ENCODE measurements around the gene FANCC. TPM values are rescaled to one million over a fixed set of nuclear protein-coding genes. Genes with fewer than 3 reads are reported as not detected.

FANCC gene
- total RNA-seq, 1 donor, result 5.4 TPM

DNA sequence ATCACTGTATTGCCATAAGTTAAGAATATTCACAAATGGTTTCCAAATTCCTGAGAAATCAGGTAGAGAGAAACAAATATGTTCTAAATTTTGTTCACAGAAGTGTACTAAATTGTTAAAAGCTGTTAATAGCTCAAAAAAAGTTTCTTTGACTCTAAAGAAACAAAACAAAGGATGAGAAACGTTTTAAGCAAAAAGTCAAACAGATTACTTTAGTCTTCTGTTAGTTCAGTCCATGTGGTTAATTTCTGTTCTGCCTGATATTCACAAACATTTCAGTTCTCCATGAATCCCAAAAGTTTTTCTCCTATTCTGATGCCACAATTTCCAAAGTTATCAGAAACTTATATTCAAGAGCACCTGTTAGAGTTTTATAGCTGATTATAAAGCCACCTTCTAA lies 7.7 kb upstream of the FANCC start:
- no peak overlapping the region for H3K27ac ChIP-seq (ENCODE audit: low read depth, low read length)
- no peaks in the 10 kb centered on the region for H3K79me2 ChIP-seq (ENCODE audit: insufficient read depth, low read length)
- H3K4me2 ChIP-seq (ENCODE audit: insufficient read depth, low read length), result no peak overlapping the region
- no peaks in the 10 kb centered on the region for H3K9me3 ChIP-seq (ENCODE audit: low read depth, low read length)
- no peak for DNase-seq (ENCODE audit: insufficient read length, low spot score, missing footprints)
- no peaks in the 10 kb centered on the region for H3K36me3 ChIP-seq (ENCODE audit: insufficient read depth, low read length)
- no peak overlapping the region for H2AFZ ChIP-seq (ENCODE audit: low read length)
- no peaks in the 10 kb centered on the region for H4K20me1 ChIP-seq (ENCODE audit: insufficient read depth, low read length)
- no peak overlapping the region for H3K4me3 ChIP-seq (ENCODE audit: insufficient read depth, low read length)
- H3K4me1 ChIP-seq (ENCODE audit: insufficient read depth, low read length), result no peaks in the 10 kb centered on the region
- H3K27me3 ChIP-seq (ENCODE audit: insufficient read depth, low read length), result peaks cover 5% of the 10 kb centered on the region
- TF ChIP-seq, protein P1, sequence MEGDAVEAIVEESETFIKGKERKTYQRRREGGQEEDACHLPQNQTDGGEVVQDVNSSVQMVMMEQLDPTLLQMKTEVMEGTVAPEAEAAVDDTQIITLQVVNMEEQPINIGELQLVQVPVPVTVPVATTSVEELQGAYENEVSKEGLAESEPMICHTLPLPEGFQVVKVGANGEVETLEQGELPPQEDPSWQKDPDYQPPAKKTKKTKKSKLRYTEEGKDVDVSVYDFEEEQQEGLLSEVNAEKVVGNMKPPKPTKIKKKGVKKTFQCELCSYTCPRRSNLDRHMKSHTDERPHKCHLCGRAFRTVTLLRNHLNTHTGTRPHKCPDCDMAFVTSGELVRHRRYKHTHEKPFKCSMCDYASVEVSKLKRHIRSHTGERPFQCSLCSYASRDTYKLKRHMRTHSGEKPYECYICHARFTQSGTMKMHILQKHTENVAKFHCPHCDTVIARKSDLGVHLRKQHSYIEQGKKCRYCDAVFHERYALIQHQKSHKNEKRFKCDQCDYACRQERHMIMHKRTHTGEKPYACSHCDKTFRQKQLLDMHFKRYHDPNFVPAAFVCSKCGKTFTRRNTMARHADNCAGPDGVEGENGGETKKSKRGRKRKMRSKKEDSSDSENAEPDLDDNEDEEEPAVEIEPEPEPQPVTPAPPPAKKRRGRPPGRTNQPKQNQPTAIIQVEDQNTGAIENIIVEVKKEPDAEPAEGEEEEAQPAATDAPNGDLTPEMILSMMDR (IDR thresholded peaks at IDR 0.05; ENCODE audit: extremely low read depth, low read depth, low read length), result no peak

DNA sequence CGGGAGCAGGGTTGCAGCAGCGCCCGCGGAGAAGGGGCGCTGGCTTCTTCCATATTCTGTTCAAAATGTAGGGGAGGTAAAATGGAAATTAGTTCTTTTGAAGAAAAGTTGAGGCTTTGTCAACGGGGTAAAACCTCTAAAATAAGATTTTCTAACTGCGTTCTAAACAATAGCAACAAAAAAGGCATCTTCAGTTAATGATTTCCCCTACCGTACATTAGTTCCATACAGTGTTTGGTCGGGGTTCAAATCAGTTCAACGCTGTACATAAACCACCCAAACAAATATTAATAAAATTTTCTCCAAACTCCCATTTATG lies 343 bp upstream of the FANCC start:
- peak overlapping the region; percentile 88 for H3K27ac ChIP-seq (ENCODE audit: low read depth, low read length)
- H3K4me2 ChIP-seq (ENCODE audit: insufficient read depth, low read length), result peak overlapping the region; percentile 86
- no peak for DNase-seq (ENCODE audit: insufficient read length, low spot score, missing footprints)
- H4K20me1 ChIP-seq (ENCODE audit: insufficient read depth, low read length), result no peaks in the 10 kb centered on the region
- H3K4me3 ChIP-seq (ENCODE audit: insufficient read depth, low read length), result peak overlapping the region; percentile 97
- peaks cover 5% of the 10 kb centered on the region for H3K4me1 ChIP-seq (ENCODE audit: insufficient read depth, low read length)
- no peaks in the 10 kb centered on the region for H3K9me3 ChIP-seq (ENCODE audit: low read depth, low read length)
- peak overlapping the region; percentile 85 for H2AFZ ChIP-seq (ENCODE audit: low read length)
- peaks cover 3% of the 10 kb centered on the region for H3K79me2 ChIP-seq (ENCODE audit: insufficient read depth, low read length)
- peaks cover 5% of the 10 kb centered on the region for H3K27me3 ChIP-seq (ENCODE audit: insufficient read depth, low read length)
- TF ChIP-seq, protein P1 (IDR thresholded peaks at IDR 0.05; ENCODE audit: extremely low read depth, low read depth, low read length), result no peak
- no peaks in the 10 kb centered on the region for H3K36me3 ChIP-seq (ENCODE audit: insufficient read depth, low read length)

DNA sequence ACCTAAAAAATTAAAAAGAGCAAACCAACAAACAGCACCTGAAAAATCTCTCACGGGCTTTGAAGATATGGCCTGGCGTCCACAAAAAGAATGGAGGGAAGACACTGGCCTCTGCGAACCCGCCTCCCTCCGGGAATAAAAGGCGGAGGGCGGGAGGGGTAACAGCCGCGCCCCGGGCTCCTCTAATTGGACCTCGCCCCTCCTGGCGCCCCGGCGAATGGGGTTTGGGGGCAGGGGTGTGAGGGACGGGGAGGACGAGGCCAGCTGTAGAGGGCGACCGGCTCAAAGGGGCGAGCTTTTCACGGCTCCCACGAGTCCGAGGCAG lies 753 bp downstream of the FANCC start:
- Histone ChIP-seq H3K27me3 (ENCODE audit: insufficient read depth, low read length) (no peaks in the 10 kb centered on the region), H3K36me3 (ENCODE audit: insufficient read depth, low read length) (no peaks in the 10 kb centered on the region), H3K9me3 (ENCODE audit: low read depth, low read length) (no peaks in the 10 kb centered on the region), H2AFZ (ENCODE audit: low read length) (peak overlapping the region; percentile 87), H3K4me2 (ENCODE audit: insufficient read depth, low read length) (peak overlapping the region; percentile 85), H3K4me3 (ENCODE audit: insufficient read depth, low read length) (peak overlapping the region; percentile 97), H3K27ac (ENCODE audit: low read depth, low read length) (peak overlapping the region; percentile 26), H3K79me2 (ENCODE audit: insufficient read depth, low read length) (peaks cover 8% of the 10 kb centered on the region), H3K4me1 (ENCODE audit: insufficient read depth, low read length) (peaks cover 5% of the 10 kb centered on the region), H4K20me1 (ENCODE audit: insufficient read depth, low read length) (no peaks in the 10 kb centered on the region)
- TF ChIP-seq, protein P1 (IDR thresholded peaks at IDR 0.05; ENCODE audit: extremely low read depth, low read depth, low read length), result no peak
- peak; percentile 92 for DNase-seq (ENCODE audit: insufficient read length, low spot score, missing footprints)

DNA sequence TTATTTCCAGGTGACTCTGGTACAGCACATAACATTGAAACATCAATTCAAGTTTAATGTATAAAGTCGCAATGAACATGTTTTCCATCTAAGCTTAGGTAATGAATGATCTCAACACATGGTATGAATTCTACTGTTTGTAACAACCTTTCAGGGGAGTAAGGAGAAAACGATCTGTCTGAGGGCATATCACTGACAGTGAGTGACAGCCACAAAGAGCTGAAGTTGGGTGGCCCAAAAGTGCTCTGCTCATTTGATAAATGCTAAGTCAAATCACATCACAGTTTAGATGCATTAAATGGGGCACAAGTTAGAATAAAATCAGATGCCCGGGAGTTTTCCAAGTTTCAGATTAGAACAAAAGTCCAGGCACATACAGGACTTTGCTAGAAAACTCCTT lies 1.2 kb downstream of the FANCC start:
- H3K79me2 ChIP-seq (ENCODE audit: insufficient read depth, low read length), result peaks cover 8% of the 10 kb centered on the region
- TF ChIP-seq, protein P1 (IDR thresholded peaks at IDR 0.05; ENCODE audit: extremely low read depth, low read depth, low read length), result no peak
- no peaks in the 10 kb centered on the region for H4K20me1 ChIP-seq (ENCODE audit: insufficient read depth, low read length)
- peak overlapping the region; percentile 87 for H2AFZ ChIP-seq (ENCODE audit: low read length)
- H3K4me2 ChIP-seq (ENCODE audit: insufficient read depth, low read length), result peak overlapping the region; percentile 85
- H3K27me3 ChIP-seq (ENCODE audit: insufficient read depth, low read length), result no peaks in the 10 kb centered on the region
- H3K9me3 ChIP-seq (ENCODE audit: low read depth, low read length), result no peaks in the 10 kb centered on the region
- H3K36me3 ChIP-seq (ENCODE audit: insufficient read depth, low read length), result no peaks in the 10 kb centered on the region
- H3K27ac ChIP-seq (ENCODE audit: low read depth, low read length), result peak overlapping the region; percentile 26
- no peak for DNase-seq (ENCODE audit: insufficient read length, low spot score, missing footprints)
- peaks cover 5% of the 10 kb centered on the region for H3K4me1 ChIP-seq (ENCODE audit: insufficient read depth, low read length)
- peak overlapping the region; percentile 97 for H3K4me3 ChIP-seq (ENCODE audit: insufficient read depth, low read length)

All from osteoblast (primary cell).